ENCODE data around the gene SLC25A51.

DNA sequence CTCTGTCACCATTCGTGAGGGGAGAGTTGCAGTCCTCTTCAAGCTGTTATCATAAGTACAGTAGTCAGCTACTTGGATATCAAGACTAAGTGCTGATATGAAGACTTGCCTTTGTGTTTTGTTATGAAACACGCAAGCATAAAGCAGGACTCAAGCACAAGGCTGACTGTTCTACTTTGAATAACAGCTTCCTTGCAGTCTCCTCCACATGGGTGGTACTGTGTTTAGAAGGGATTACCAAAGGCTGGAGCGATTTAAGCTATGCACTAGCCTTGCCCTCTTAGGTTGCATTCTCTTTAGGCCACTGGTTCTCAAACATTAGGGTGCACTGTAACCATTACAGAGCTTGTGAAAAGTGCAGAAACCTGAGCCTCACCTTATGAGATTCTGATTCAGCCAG, 41.4 kb downstream of the SLC25A51 start:
- TF ChIP-seq, protein P1, sequence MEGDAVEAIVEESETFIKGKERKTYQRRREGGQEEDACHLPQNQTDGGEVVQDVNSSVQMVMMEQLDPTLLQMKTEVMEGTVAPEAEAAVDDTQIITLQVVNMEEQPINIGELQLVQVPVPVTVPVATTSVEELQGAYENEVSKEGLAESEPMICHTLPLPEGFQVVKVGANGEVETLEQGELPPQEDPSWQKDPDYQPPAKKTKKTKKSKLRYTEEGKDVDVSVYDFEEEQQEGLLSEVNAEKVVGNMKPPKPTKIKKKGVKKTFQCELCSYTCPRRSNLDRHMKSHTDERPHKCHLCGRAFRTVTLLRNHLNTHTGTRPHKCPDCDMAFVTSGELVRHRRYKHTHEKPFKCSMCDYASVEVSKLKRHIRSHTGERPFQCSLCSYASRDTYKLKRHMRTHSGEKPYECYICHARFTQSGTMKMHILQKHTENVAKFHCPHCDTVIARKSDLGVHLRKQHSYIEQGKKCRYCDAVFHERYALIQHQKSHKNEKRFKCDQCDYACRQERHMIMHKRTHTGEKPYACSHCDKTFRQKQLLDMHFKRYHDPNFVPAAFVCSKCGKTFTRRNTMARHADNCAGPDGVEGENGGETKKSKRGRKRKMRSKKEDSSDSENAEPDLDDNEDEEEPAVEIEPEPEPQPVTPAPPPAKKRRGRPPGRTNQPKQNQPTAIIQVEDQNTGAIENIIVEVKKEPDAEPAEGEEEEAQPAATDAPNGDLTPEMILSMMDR (conservative IDR thresholded peaks at IDR 0.05; ENCODE audit: low read depth, low read length): no peak
- no peak for TF ChIP-seq EZH2 (IDR thresholded peaks at IDR 0.05; ENCODE audit: borderline replicate concordance, low read depth, low read length, poor library complexity, severe bottlenecking)

All from A673 (cell line).